C4-2B (cell line): Measurements from ENCODE around the gene DAP.

Source experiments
- H3K27ac ChIP-seq: fragments of 450-650 bp; 2 replicates; pipeline ENCODE4 v1.5.1; 2017
- ZFX ChIP-seq: fragments of 450-650 bp; IDR thresholded peaks from 2 replicates; pipeline ENCODE4 v1.6.1; 2017
- TF ChIP-seq, protein P1 (sequence below): fragments of 450-650 bp; conservative IDR thresholded peaks from 2 replicates; pipeline ENCODE4 v1.5.1; 2017; ENCODE audit warnings: mild to moderate bottlenecking

DAP gene

DNA sequence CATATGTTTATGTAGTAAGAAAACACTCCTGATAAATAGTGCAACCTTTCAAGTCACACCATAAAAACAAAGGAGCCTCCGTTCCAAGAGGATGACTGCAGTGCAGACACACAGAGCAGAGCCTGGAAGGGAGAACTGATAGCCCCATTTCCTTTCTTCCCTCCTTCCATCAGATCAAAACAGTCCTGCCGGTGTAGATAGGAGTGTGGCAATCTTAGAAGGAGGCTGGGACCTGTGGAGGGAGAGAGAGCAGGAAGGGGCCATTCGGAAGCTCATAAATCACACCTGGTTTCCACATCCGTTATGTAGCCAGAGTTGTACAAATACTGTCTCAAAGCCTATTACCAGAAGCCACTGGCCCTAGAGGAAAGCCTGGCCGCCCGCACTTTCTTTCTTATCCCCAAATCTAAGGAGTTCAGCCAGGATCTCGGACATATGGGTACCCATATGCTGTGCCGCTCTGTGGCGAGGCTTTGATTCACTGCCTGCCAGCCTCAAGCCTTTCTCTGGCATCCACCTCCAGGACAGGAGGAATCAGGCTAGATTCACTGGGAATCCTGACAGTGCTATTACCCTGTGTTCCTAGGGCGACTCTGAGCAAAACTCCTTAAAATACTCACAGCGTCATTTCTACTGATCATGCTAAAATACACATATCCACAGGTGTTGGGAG, 26.9 kb downstream of the DAP start:
- H3K27ac ChIP-seq: no peak overlapping the region
- TF ChIP-seq, protein P1, sequence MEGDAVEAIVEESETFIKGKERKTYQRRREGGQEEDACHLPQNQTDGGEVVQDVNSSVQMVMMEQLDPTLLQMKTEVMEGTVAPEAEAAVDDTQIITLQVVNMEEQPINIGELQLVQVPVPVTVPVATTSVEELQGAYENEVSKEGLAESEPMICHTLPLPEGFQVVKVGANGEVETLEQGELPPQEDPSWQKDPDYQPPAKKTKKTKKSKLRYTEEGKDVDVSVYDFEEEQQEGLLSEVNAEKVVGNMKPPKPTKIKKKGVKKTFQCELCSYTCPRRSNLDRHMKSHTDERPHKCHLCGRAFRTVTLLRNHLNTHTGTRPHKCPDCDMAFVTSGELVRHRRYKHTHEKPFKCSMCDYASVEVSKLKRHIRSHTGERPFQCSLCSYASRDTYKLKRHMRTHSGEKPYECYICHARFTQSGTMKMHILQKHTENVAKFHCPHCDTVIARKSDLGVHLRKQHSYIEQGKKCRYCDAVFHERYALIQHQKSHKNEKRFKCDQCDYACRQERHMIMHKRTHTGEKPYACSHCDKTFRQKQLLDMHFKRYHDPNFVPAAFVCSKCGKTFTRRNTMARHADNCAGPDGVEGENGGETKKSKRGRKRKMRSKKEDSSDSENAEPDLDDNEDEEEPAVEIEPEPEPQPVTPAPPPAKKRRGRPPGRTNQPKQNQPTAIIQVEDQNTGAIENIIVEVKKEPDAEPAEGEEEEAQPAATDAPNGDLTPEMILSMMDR: no peak
- no peak for TF ChIP-seq ZFX

DNA sequence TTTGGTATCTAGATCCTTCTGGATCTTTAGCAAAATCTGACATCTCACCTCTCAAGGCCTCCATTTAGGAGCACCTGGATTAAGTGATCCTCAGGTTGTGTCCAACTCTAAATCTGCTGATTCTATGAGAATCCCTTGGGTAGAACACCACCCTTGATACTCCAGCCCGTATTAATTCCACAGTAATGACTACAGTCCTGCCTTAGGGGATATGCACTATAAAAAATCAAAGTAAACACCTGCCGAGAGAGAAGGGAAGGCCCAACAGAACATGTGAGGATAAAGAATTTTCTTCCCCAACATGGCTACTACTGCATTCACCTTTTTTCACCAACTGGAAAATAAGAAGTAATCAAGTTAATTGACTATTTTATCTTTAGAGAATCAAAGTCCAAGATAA, 27.6 kb downstream of the DAP start:
- TF ChIP-seq, protein P1: no peak
- TF ChIP-seq ZFX: no peak
- H3K27ac ChIP-seq: no peak overlapping the region

DNA sequence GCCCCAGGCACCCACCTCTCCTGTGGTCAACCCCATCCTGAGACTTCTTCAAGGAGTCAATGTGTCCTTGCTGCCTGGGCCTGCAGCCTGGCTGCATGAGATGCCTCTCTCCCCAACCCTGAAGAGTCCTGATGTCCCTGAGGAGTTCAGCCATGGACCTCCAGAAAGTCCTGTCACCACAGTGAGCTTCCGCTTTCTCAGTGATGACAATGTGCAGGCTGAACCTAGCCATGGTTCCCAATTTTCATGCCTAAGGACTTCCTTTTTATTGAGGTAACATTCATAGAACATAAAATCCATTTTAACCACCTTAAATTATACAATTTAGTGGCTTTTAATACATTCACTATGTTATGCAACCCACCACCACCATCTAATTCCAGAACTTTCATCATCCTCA, 29.1 kb downstream of the DAP start:
- TF ChIP-seq, protein P1: no peak
- TF ChIP-seq ZFX: no peak
- H3K27ac ChIP-seq: no peak overlapping the region

DNA sequence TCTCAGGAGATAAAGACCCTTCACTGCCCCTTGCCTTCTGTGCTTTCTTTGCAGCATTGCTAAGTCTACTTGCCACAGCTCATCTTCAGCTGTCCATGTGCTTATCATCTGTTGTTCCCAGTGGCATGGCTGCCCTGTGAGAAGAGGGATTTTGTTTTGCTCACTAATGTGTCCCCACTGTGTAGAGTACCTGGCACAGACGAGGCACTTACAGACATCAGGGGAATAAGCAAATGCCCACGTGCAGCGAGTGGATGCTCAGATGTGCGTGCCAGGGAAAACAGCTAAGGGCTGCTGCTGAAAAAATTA, 31.0 kb downstream of the DAP start:
- H3K27ac ChIP-seq: no peak overlapping the region
- TF ChIP-seq ZFX: no peak
- TF ChIP-seq, protein P1: no peak

DNA sequence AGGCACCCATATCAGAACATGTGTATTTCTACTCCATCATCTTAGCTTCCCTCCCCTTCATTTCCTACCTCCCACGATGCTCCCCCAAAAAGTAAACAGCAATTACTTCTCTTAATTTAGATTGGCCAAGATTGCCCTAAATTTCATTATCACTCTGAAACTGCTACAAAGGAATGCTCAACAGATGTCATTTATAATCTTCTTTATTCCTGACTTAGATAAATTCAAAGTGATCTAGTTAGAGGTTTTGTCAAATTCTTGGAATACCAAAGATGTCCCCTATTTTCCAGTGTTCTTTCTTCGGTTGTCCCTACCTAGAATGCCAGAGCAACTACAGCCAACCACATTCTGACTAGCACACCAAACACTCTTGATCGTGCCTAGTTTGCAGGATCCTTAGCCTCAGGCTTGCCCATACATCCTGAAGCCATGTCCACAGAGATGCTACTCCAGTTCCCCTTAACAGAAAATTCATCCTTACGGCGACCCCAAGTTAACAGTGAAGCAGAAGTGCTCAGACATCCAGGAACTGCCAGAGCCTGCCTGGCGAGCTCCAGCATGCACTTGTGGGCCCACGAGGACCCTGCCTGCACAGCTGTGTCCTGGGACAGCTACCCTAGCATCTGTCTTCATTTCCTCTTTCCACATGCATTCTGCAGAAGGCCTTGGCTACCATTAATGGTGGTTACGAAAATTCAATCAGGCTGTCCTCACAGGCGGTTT, 31.6 kb downstream of the DAP start:
- no peak overlapping the region for H3K27ac ChIP-seq
- TF ChIP-seq, protein P1: no peak
- TF ChIP-seq ZFX: no peak

DNA sequence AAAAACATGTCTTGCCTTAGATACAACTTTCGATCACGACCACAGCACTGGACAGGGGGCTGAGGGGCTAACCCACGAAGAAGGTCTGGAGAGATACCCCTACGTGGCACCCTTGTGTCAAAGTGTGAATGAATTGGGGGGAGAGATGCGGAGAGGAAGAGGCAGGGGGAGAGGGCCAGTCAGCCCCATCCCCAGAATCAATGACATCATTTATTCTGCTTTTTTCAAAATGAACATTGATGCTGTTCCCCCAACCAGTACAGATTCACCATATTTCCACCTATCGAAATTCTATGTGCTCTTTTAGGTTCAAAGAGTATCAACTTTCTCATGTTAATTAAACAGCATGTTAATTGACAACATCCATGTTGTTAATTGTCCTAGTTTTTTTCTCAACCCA, 32.4 kb downstream of the DAP start:
- TF ChIP-seq, protein P1: no peak
- TF ChIP-seq ZFX: no peak
- H3K27ac ChIP-seq: no peak overlapping the region

DNA sequence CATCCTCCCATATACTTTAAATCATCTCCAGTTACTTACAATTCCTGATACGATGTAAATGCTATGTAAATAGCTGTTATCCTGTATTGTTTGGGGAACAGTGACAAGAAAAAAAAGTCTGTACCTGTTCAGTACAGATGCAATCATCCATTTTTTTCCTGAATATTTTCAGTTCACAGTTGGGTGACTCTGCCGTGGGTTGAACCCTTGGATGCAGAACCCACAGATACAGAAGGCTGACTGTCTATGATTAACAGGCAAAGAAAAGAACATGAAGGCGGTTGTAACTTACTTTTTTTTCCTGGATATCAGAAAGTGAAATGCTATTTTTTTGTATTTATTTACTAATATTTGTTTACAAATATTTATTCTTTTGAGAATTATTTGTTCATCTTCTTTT, 33.2 kb downstream of the DAP start:
- H3K27ac ChIP-seq: no peak overlapping the region
- TF ChIP-seq, protein P1: no peak
- no peak for TF ChIP-seq ZFX
